Measurements from ENCODE around the gene ROR1.
"Not testable (repeated sequence)": the region's sequence is repeated elsewhere in the genome, so short reads cannot be mapped to it uniquely, and the experiment has no call there.

ROR1 gene

GRCh38 chr1:63759778-63760177, 14.0 kb upstream of the ROR1 start:
- DNase-seq = no peak

GRCh38 chr1:63770381-63770780, 3.4 kb upstream of the ROR1 start:
- DNase-seq = no peak

- DNase-seq = no peak
Measured at GRCh38 chr1:63772201-63772600, 1.6 kb upstream of the ROR1 start.

DNA sequence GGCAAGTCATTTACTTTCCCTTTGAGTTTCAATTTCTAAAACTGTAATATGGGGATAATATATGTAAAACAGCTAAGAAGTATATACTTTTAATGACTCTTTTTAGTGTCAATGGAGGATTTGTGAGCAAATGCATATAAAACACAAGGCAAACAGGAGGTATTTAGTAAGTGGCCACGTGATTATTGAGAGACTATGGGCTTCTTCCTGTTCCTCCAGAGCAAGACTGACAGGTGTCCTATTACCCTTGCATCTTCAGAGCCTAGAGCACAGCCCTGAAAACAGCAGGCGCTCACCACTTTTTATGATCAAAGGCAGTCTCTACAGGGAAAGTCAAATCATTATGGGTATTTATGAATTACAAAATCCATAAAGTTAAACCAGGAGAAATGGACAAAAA, 941 bp upstream of the ROR1 start:
- DNase-seq = no peak

DNA sequence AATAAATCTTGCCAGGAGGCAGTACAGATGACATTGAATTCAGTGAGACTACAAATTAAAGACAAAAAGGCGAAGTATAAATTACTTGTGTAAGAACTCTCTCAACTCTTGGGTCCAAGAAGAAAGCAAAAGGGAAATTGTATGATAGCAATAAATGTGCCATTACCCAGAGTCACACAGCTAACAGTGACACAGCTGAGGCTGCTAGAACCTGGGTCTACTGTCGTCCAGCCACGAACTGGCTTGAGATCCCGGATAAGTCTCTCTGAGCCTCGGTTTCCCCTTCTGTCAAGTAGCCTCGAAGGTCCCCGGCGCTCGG, 362 bp upstream of the ROR1 start:
- no peak for DNase-seq

GRCh38 chr1:63774617-63775417, 1.0 kb downstream of the ROR1 start:
- DNase-seq = no peak

- no peak for DNase-seq
Measured at GRCh38 chr1:63775418-63776127, 1.8 kb downstream of the ROR1 start.

DNA sequence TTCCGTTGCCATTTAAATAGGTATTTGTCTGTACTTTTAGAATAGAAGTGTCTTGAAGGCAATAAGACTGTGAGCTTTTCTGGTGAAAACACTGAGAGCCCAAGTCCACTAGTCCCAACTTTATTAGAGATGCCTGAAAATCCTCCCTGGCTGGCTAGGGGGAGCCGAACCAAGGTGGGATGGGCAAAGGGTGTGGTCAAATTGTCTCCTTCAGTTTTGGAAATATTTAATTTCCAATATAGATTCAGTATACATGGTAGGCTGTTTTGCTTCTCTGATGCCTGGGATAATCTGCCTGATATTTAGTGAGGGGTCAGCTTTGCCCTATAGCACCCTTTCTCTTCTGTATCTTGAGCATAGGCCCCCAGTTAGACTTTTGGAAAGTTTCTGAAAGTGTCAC, 3.5 kb downstream of the ROR1 start:
- no peak for DNase-seq

GRCh38 chr1:63777965-63778880, 4.4 kb downstream of the ROR1 start:
- DNase-seq = no peak

GRCh38 chr1:63779338-63780211, 5.8 kb downstream of the ROR1 start:
- DNase-seq = no peak

GRCh38 chr1:63780565-63780964, 6.7 kb downstream of the ROR1 start:
- DNase-seq = no peak

GRCh38 chr1:63782982-63783381, 9.2 kb downstream of the ROR1 start:
- DNase-seq = no peak

- no peak for DNase-seq
Measured at GRCh38 chr1:63784083-63784482, 10.3 kb downstream of the ROR1 start.

- no peak for DNase-seq
Measured at GRCh38 chr1:63784489-63785390, 10.9 kb downstream of the ROR1 start.

- not testable (repeated sequence) for DNase-seq
Measured at GRCh38 chr1:63787270-63787669, 13.5 kb downstream of the ROR1 start.

GRCh38 chr1:63787875-63788274, 14.1 kb downstream of the ROR1 start:
- DNase-seq = no peak

DNA sequence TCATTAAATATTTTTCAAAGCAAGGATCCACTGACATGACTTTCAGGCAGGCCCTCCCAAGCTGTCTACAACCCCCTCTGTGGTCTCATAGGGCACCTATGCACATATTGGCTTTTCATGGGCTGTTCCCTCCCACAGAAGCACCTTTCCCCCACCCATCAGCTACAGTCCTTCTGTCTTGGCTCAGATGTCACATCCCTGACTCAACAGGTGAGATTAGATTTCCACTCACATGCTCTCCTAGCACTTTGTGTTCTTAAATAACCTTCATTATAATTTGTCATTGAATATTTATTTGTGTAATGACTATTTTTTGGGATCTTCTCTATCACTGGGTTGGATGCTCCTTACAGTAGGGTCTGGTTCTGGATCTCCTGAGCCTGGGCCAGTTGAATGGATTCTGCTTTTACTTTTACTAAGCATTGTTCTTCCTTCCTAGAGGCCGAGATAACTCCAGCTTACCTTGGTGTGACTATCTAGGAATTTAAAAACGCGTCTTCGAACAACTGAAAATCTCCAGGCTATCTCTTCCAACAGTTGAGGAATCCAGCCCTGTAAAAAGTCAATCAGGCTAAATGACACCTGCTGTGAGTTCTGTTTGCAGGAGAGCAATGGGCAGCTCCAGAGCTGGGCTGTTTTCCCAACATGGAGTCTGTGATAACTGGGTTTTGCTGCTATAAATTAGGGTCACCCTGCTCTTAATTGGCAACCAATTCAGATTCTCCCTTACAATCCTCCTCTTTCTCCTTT, 16.2 kb downstream of the ROR1 start:
- no peak for DNase-seq

- no peak for DNase-seq
Measured at GRCh38 chr1:63790989-63791388, 17.2 kb downstream of the ROR1 start.

DNA sequence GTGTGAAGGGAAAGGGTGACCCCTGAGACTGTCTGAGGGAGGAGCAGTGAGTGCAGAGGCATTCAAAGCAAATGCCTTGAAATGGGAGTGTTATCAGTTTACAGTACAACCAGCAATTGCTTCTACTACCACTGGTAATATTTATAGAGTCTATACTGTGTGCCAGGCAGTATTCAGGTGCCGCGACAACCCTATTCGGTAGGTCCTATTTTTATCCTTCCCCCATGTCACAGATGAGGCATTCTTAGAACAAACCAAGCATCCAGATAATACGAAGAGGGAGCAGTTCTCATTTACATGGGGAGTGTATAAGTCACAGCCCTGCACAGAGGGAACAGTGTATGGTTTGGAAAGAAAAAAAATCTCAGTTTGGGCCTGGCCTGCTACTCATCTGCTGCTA, 18.3 kb downstream of the ROR1 start:
- DNase-seq = no peak

GRCh38 chr1:63793741-63794240, 20.0 kb downstream of the ROR1 start:
- no peak for DNase-seq

DNA sequence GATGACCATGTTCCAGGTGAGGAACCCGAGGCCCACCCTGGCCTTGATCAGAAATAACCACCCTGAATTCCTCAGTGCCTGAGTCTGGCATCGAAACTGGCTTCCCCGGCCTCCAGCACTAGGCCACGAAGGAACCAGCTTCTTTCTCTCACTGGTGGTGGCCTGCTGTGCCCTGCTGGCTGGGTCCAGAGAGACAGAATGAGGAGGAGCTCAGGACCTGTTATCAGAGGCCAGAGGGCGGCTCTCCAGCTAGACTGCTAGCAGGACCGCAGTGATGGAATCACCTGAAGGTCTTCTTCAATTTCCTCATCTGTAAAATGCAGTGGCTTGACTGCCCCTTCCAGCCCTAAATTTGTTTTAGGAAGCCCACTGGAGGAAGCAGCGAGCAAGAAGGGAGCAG, 20.5 kb downstream of the ROR1 start:
- DNase-seq = no peak

Measured in activated effector memory CD4-positive, alpha-beta T cell treated with anti-CD3 and anti-CD28 coated beads, Interleukin-2, amount 50 U/mL, for 16 hours (primary cell).